Heart left ventricle (tissue), 13 donors: ENCODE data around the gene PYGB.

Experiments
- CTCF ChIP-seq, 12 donors: fragments of 200-600 bp; sonication (generic) in 4 of 12; IDR thresholded peaks; one replicate each; pipeline versions ENCODE4 v1.5.0 to v1.8.0; 2018 to 2022; ENCODE audit warnings: antibody characterized with exemption in 12 of 12, mild to moderate bottlenecking in 5 of 12
- POLR2A ChIP-seq, 2 donors: fragments of 450-650 bp; IDR thresholded peaks; one replicate each; pipeline ENCODE4 v1.6.1; 2017; ENCODE audit warnings: antibody characterized with exemption in 2 of 2, mild to moderate bottlenecking in 2 of 2, moderate library complexity in 2 of 2
- donor health status: ischemic (EF 13 %, LVEDD 7.1; RV severe dilation, severe dysfunction).
- donor health status: DM: no; HTN: yes; CAD: no.
- donor health status: DM: no; HTN: no; CAD: no.
- donor health status: ischemic (EF 25% LVEDD 6.9; RV normal size, moderate dysfunction).
- donor health status: ischemic (EF 25% LVEDD 5.7; RV mildly dilated, moderate dysfunction).
- donor health status: ischemic (EF 35%, LVEDD 5.7; RV mildly dilated, moderate dysfunction).
- donor health status: nonischemic (EF 11% LVEDD 7.7; RV severe dilation, severe dysfunction).
- donor health status: DM: yes; HTN: yes; CAD: no.
- donor health status: PGD.
- donor health status: ischemic (EF 29% LVEDD 5.4; RV normal size, mild dysfunction).
- donor health status: nonischemic (EF 23%, LVEDD 6.1; RV moderate dilation, normal function).

DNA sequence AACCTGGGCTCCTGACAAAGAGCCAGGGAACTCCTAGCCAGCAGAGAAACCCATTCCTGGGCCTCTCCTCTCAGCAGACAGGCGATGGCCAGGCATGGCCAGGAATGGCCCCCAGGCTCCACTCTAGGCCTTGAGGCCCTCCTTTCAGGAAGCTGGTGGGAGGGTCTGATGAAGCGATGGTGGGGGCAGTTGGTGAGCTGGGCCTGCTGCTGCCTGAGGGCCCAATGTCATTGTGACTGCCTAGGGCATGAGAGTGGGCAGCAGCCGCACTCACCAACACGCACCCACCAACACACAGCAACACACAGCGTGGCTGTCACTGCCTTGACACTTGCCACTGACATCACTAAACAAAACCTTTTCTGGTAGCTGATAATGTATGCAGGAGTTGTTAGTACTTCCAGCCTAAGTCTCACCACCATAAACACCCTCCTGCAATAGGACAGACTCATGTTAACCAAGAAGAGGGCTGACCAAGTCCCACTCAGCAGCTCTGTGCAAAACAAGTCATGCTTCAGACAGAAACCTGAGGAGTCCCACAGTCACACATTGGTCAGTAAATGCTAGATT is 73.5 kb downstream of the PYGB start:
- TF ChIP-seq CTCF (IDR thresholded peaks at IDR 0.05) (no peak), POLR2A (IDR thresholded peaks at IDR 0.05) (no peak)
